ENCODE results near the gene EVX1. TPM values are rescaled to one million over a fixed set of nuclear protein-coding genes. Genes with fewer than 3 reads are reported as not detected.

The EVX1 gene
- total and polyA plus RNA-seq, 2 of the 8 experiments (the other 6 are each of a cell fraction or from before 2014, with no cell fraction given): not detected

DNA sequence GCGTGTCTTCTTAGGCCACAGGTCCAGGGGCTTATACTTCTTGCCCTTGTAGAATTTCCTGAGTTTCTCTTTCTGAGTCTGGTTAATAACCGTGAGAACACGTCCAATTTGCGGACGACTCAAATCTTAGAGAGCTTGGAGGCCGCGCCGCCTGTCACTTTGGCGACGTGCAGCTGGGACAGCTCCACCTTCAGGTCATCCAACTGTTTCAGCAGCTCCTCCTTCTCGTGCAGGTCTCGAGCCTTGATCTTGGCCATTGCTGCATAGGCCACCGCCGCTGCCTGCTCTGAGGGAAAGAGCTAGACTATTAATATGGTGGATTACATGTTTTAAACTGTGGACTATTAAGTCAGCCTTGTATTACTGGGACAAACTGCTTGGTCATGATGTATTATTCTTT is 26.9 kb downstream of the EVX1 start:
- CTCF ChIA-PET (ENCODE audit: partially characterized antibody): interaction anchor here (0.9 to 1.5 kb wide), 8 partner anchors 9 to 281 kb away, joined by 3 to 7 read pairs (median 4); no protein-coding TSS in a partner anchor
- H3K23me2 ChIP-seq (ENCODE audit: low read depth, low read length): no peaks in the 10 kb centered on the region
- H3K4ac ChIP-seq (replicated peaks; ENCODE audit: insufficient read length, low read depth, low read length): no peak overlapping the region
- TF ChIP-seq POLR2AphosphoS5 (IDR thresholded peaks at IDR 0.05; ENCODE audit: low read depth, low read length): no peak
- TF ChIP-seq, protein P1, sequence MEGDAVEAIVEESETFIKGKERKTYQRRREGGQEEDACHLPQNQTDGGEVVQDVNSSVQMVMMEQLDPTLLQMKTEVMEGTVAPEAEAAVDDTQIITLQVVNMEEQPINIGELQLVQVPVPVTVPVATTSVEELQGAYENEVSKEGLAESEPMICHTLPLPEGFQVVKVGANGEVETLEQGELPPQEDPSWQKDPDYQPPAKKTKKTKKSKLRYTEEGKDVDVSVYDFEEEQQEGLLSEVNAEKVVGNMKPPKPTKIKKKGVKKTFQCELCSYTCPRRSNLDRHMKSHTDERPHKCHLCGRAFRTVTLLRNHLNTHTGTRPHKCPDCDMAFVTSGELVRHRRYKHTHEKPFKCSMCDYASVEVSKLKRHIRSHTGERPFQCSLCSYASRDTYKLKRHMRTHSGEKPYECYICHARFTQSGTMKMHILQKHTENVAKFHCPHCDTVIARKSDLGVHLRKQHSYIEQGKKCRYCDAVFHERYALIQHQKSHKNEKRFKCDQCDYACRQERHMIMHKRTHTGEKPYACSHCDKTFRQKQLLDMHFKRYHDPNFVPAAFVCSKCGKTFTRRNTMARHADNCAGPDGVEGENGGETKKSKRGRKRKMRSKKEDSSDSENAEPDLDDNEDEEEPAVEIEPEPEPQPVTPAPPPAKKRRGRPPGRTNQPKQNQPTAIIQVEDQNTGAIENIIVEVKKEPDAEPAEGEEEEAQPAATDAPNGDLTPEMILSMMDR (IDR thresholded peaks at IDR 0.05; ENCODE audit: control extremely low read depth in 1 of 3, insufficient read depth in 1 of 3, low read depth in 1 of 3, low read length in 3 of 3): peak in 2 of 3 experiments; percentile 55 to 68; a peak in 2 of 4 replicates
- FAIRE-seq (no peak), DNase-seq (ENCODE audit: low read depth in 1 of 2, low spot score in 2 of 2) (peak in 1 of 2 experiments; percentile 51)
- no peak overlapping the region for H2AK5ac ChIP-seq (ENCODE audit: low read depth, low read length)
- WGBS, 2 experiments (ENCODE audit: extremely low coverage in 1 of 2, insufficient coverage in 1 of 2, insufficient read length in 1 of 2, insufficient replicate concordance in 2 of 2, low coverage in 1 of 2, low lambda C conversion rate in 2 of 2, missing lambda C conversion rate in 1 of 2): 75% methylated on average over 14 of the region's 14 CpGs; no CpG with 5 or more reads in 1 of the 2 experiments
- no peaks in the 10 kb centered on the region for H3K4me1 ChIP-seq (replicated peaks in 1 of 4; ENCODE audit: control insufficient read depth in 3 of 4, insufficient read depth in 4 of 4, low read length in 3 of 4)
- H3K14ac ChIP-seq (ENCODE audit: insufficient read length): no peak overlapping the region
- H2AFZ ChIP-seq (ENCODE audit: low read length): no peak overlapping the region
- H3K4me2 ChIP-seq (ENCODE audit: insufficient read depth in 1 of 2, low read depth in 2 of 2, low read length in 2 of 2): no peak overlapping the region
- no peak overlapping the region for H3K4me3 ChIP-seq (ENCODE audit: extremely low read depth in 1 of 4, insufficient read depth in 2 of 4, low read depth in 3 of 4, low read length in 4 of 4)
- H2BK20ac ChIP-seq (ENCODE audit: low read length): no peak overlapping the region
- H3K36me3 ChIP-seq (ENCODE audit: control insufficient read depth in 2 of 4, insufficient read depth in 4 of 4, low read length in 3 of 4): no peaks in the 10 kb centered on the region
- H2BK120ac ChIP-seq (replicated peaks; ENCODE audit: low read depth, low read length): no peak overlapping the region
- H3K23ac ChIP-seq (ENCODE audit: insufficient read length): no peak overlapping the region
- POLR2A ChIA-PET (ENCODE audit: partially characterized antibody): no interaction called here
- no peaks in the 10 kb centered on the region for H3K27me3 ChIP-seq (replicated peaks in 1 of 4; ENCODE audit: control insufficient read depth in 3 of 4, extremely low read depth in 1 of 4, insufficient read depth in 3 of 4, low read length in 3 of 4)
- H3K9ac ChIP-seq (replicated peaks in 1 of 4; ENCODE audit: extremely low read depth in 1 of 4, low read depth in 3 of 4, low read length in 3 of 4): no peak overlapping the region
- H3K79me2 ChIP-seq (ENCODE audit: control insufficient read depth in 1 of 2, insufficient read depth in 2 of 2, low read length in 2 of 2): no peaks in the 10 kb centered on the region
- no peak overlapping the region for H4K5ac ChIP-seq (ENCODE audit: insufficient read length, low read depth, low read length)
- H3K18ac ChIP-seq (ENCODE audit: extremely low read depth, low read length): no peak overlapping the region
- no peak overlapping the region for H2BK5ac ChIP-seq (ENCODE audit: low read depth, low read length)
- no peaks in the 10 kb centered on the region for H3K79me1 ChIP-seq (ENCODE audit: low read depth, low read length)
- no peak overlapping the region for H2BK12ac ChIP-seq (ENCODE audit: low read depth, low read length)
- no peak overlapping the region for H4K8ac ChIP-seq (ENCODE audit: extremely low read depth, insufficient read depth, low read length)
- no peak overlapping the region for H3K56ac ChIP-seq (replicated peaks; ENCODE audit: insufficient read length, low read depth, low read length)
- no peaks in the 10 kb centered on the region for H4K20me1 ChIP-seq (replicated peaks in 1 of 2; ENCODE audit: control insufficient read depth in 1 of 2, insufficient read depth in 2 of 2, low read length in 2 of 2)
- H2BK15ac ChIP-seq (ENCODE audit: low read length): no peak overlapping the region
- no peak overlapping the region for H3K27ac ChIP-seq (ENCODE audit: low read depth, low read length)
- no peak overlapping the region for H4K91ac ChIP-seq (replicated peaks; ENCODE audit: insufficient read length, low read length)
- H3K9me3 ChIP-seq (ENCODE audit: insufficient read depth in 2 of 2, low read depth in 1 of 2, low read length in 1 of 2): peaks cover 0 to 2% of the 10 kb centered on the region in 2 experiments; a peak in 2 of 4 replicates

All from H1 (cell line).